HepG2 (cell line): Measurements from ENCODE around the gene RHOBTB3.

ENCODE experiments used
- MAF1 ChIP-seq: sonication (generic); formaldehyde crosslinking; IDR thresholded peaks from 2 replicates; pipeline ENCODE4 v1.5.0; 2020; ENCODE audit warnings: missing genetic modification reagents, borderline replicate concordance
- NCOR1 ChIP-seq: fragments of 200-600 bp; sonication (generic); IDR thresholded peaks from 2 replicates; pipeline ENCODE4 v1.7.0; 2017; ENCODE audit warnings: antibody characterized with exemption, low read length, borderline replicate concordance
- POLR2AphosphoS5 ChIP-seq: IDR thresholded peaks from 2 replicates; pipeline ENCODE4 v1.6.1; 2012; ENCODE audit warnings: low read depth, low read length
- RERE ChIP-seq: IDR thresholded peaks from 2 replicates; pipeline ENCODE4 v1.6.1; 2016; ENCODE audit warnings: low read depth, missing genetic modification reagents, missing compliant biosample characterization
- ZBTB4 ChIP-seq: sonication (generic); formaldehyde crosslinking; IDR thresholded peaks from 2 replicates; pipeline ENCODE4 v1.4.0; 2020; ENCODE audit warnings: missing genetic modification reagents, mild to moderate bottlenecking, borderline replicate concordance
- ZNF331 ChIP-seq: sonication (generic); formaldehyde crosslinking; IDR thresholded peaks from 2 replicates; pipeline ENCODE4 v1.4.0; 2020; ENCODE audit warnings: missing genetic modification reagents

GRCh38 chr5:95778713-95779436 lies 47.7 kb downstream of the RHOBTB3 start:
- TF ChIP-seq MAF1 (no peak), POLR2AphosphoS5 (no peak), RERE (CRISPR knock-in tag) (no peak), NCOR1 (no peak), ZBTB4 (CRISPR knock-in tag) (no peak), ZNF331 (CRISPR knock-in tag) (no peak)
